ENCODE data around the gene DNAH5. TPM values are rescaled to one million over a fixed set of nuclear protein-coding genes. Genes with fewer than 3 reads are reported as not detected.

The DNAH5 gene
- total and polyA plus RNA-seq, 2 donors (not counting 3 experiments of a cell fraction or from before 2014, with no cell fraction given), result 0.23 to 1.7 TPM

DNA sequence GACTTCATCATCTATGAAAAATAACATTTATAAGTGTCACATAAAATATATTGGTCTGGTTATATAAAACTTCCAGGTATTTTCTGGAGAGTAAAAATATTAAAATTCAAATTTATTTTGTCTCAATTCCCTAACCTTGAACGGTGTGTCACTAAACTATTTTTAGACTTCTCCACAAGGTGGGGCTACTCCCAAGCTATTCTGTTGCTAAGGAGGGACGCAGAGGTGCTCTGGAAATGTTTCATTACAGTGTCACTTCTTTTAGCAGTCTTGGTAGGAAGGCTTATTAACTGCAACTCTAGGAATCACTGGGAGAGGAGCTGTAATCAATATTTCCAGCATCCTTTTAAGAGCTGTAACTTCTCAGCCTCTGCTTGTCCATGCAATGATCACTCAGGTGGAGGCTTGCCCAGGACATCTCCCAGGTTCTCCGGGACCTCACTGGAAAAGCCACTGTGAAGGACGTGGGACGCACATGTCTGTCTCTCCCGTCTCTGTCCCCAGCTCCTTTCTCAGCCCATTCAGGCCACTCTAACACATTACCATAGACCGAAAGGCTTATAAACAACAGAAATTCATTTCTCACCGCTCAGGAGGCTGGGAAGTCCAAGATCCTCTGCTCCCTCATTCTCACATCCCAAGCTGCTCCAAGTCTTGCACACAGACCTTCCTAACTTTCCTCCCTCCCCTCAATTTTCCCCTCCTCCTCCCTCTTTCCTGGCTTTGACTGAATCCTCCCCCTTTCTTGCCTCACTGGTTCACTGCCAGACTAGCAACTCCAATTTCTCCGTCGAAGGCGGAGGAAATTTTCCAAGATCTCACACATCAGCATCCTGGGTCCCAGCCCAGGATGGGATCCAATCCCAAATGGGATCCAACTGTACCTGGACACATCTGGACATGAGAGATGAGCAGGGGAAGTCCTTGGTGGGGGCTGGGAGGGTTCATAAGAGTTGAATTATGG, 32.7 kb upstream of the DNAH5 start:
- no peaks in the 10 kb centered on the region for H3K9me1 ChIP-seq (replicated peaks; ENCODE audit: control insufficient read depth, extremely low read depth, insufficient read depth, low read length)
- ChIA-PET POLR2A (no interaction called here), CTCF (interaction anchor here (0.7 to 3.6 kb wide), 5 partner anchors 23 to 677 kb away, joined by 3 to 55 read pairs (median 5); no protein-coding TSS in a partner anchor)

More for the DNA sequence above, 32.7 kb upstream of the DNAH5 start:
- no peaks in the 10 kb centered on the region for H3K36me3 ChIP-seq (ENCODE audit: control insufficient read depth in 2 of 2, extremely low read depth in 1 of 2, insufficient read depth in 2 of 2, low read length in 2 of 2)
- no peak overlapping the region for H3K4me3 ChIP-seq (replicated peaks in 1 of 3; ENCODE audit: insufficient read depth in 1 of 3, low read depth in 1 of 3, low read length in 3 of 3)
- H3K4me2 ChIP-seq (ENCODE audit: insufficient read depth, low read length), result no peak overlapping the region
- dilution Hi-C loops (cut with MboI; ENCODE audit: extremely low pct_ligation_motif_present, low sequenced_read_pairs) (loop anchor here (25.0 kb wide), 2 partner anchors 135 to 310 kb away; no protein-coding TSS in a partner anchor), intact Hi-C loops (cut with micrococcal nuclease) (loop anchor here (1.0 kb wide), 1 partner anchor 671 kb away; no protein-coding TSS in a partner anchor)
- no peaks in the 10 kb centered on the region for H3K79me2 ChIP-seq (ENCODE audit: control insufficient read depth, insufficient read depth, low read length)
- H3K27ac ChIP-seq (ENCODE audit: insufficient read depth, low read depth, low read length), result no peak overlapping the region
- no peak overlapping the region for H2AFZ ChIP-seq (ENCODE audit: low read depth, low read length)
- no peak for TF ChIP-seq JUN (IDR thresholded peaks at IDR 0.05; ENCODE audit: borderline replicate concordance, insufficient read depth, insufficient read length, low read depth)
- no peak for TF ChIP-seq GATA2 (IDR thresholded peaks at IDR 0.05; ENCODE audit: insufficient read depth, insufficient read length, low read depth, low read length)
- TF ChIP-seq MYC (IDR thresholded peaks at IDR 0.05; ENCODE audit: low read depth, low read length), result no peak
- peak; percentile 40 to 41 for TF ChIP-seq CTCF (IDR thresholded peaks at IDR 0.05; ENCODE audit: extremely low read depth in 1 of 2, insufficient read depth in 1 of 2, low read depth in 1 of 2, low read length in 2 of 2)
- BruUV-seq (replicated peaks), result no TSS peak
- peak; percentile 36 for DNase-seq (ENCODE audit: low read depth, low spot score)
- no peaks in the 10 kb centered on the region for H3K9me3 ChIP-seq (replicated peaks; ENCODE audit: control insufficient read depth, insufficient read depth, low read length)
- no peaks in the 10 kb centered on the region for H4K20me1 ChIP-seq (replicated peaks; ENCODE audit: control insufficient read depth, extremely low read depth, insufficient read depth, low read length)
- FAIRE-seq, result peak; percentile 81
- no peak overlapping the region for H3K9ac ChIP-seq (replicated peaks; ENCODE audit: extremely low read depth, insufficient read depth, low read length)
- H3K4me1 ChIP-seq (ENCODE audit: control insufficient read depth, extremely low read depth, insufficient read depth, low read length), result no peaks in the 10 kb centered on the region
- H3K27me3 ChIP-seq (ENCODE audit: control insufficient read depth in 2 of 2, insufficient read depth in 2 of 2, low read length in 2 of 2), result peaks cover 3 to 15% of the 10 kb centered on the region in 2 experiments

Measured in endothelial cell of umbilical vein (primary cell).